Bronchial epithelial cell (primary cell): ENCODE measurements around the gene ATP1B3. TPM values are rescaled to one million over a fixed set of nuclear protein-coding genes. Genes with fewer than 3 reads are reported as not detected.
"Not testable (repeated sequence)": the region's sequence is repeated elsewhere in the genome, so short reads cannot be mapped to it uniquely, and the experiment has no call there.

ENCODE experiments used
- DNase-seq: peaks from one replicate; pipeline ENCODE4 v3.0.0-alpha.2; 2010; ENCODE audit warnings: low read depth
- FAIRE-seq: peaks from 2 replicates; lab custom pipeline; 2011; peaks lifted over from hg19 to GRCh38; lab: Jason Lieb, UNC
- H3K27me3 ChIP-seq: 2 replicates; pipeline ENCODE4 v1.5.1; 2011; ENCODE audit warnings: low read length; ENCODE audit not compliant: control insufficient read depth, insufficient read depth
- H3K36me3 ChIP-seq: 2 replicates; pipeline ENCODE4 v1.5.1; 2011; ENCODE audit warnings: low read length; ENCODE audit not compliant: control insufficient read depth, insufficient read depth
- H3K4me3 ChIP-seq: 2 replicates; pipeline ENCODE4 v1.5.1; 2011; ENCODE audit warnings: mild to moderate bottlenecking, low read depth, low read length, control low read depth
- CTCF ChIP-seq: IDR thresholded peaks from 2 replicates; pipeline ENCODE4 v1.5.1; 2011; ENCODE audit warnings: mild to moderate bottlenecking, moderate library complexity, low read length, control low read depth, inconsistent platforms; ENCODE audit not compliant: insufficient read depth, severe bottlenecking
- total RNA-seq: library from RNA; depleted of rRNA; stranded (reverse); fragments of >200 nt; gene quantifications from 2 replicates; pipeline ENCODE4 v1.2.1, GENCODE V29; 2014

The ATP1B3 gene
- total RNA-seq, 1 donor from 2014 or later = 89.5 TPM

- Histone ChIP-seq H3K27me3 (no peaks in the 10 kb centered on the region), H3K4me3 (no peak overlapping the region), H3K36me3 (peaks cover 2% of the 10 kb centered on the region)
- no peak for TF ChIP-seq CTCF
- FAIRE-seq = no peak
- peak; percentile 50 for DNase-seq
Observed at GRCh38 chr3:141960731-141961130, 84.3 kb downstream of the ATP1B3 start.

GRCh38 chr3:141963301-141963700, 86.9 kb downstream of the ATP1B3 start:
- Histone ChIP-seq H3K36me3 (peaks cover 2% of the 10 kb centered on the region), H3K27me3 (no peaks in the 10 kb centered on the region)

GRCh38 chr3:141965471-141965870, 89.0 kb downstream of the ATP1B3 start:
- Histone ChIP-seq H3K4me3 (no peak overlapping the region), H3K27me3 (no peaks in the 10 kb centered on the region), H3K36me3 (peaks cover 2% of the 10 kb centered on the region)
- TF ChIP-seq CTCF = no peak
- FAIRE-seq (no peak), DNase-seq (no peak)

More at GRCh38 chr3:141963301-141963700, 86.9 kb downstream of the ATP1B3 start:
- DNase-seq (no peak), FAIRE-seq (peak; percentile 83)
- TF ChIP-seq CTCF = no peak
- no peak overlapping the region for H3K4me3 ChIP-seq

- no peak for FAIRE-seq
- Histone ChIP-seq H3K4me3 (no peak overlapping the region), H3K27me3 (no peaks in the 10 kb centered on the region)
Observed at GRCh38 chr3:141969711-141970110, 93.3 kb downstream of the ATP1B3 start.

GRCh38 chr3:141971571-141971970, 95.1 kb downstream of the ATP1B3 start:
- H3K27me3 ChIP-seq = no peaks in the 10 kb centered on the region
- H3K36me3 ChIP-seq = no peaks in the 10 kb centered on the region
- no peak overlapping the region for H3K4me3 ChIP-seq
- no peak for TF ChIP-seq CTCF
- FAIRE-seq = no peak
- DNase-seq = no peak

More at GRCh38 chr3:141969711-141970110, 93.3 kb downstream of the ATP1B3 start:
- DNase-seq = no peak
- TF ChIP-seq CTCF = no peak
- no peaks in the 10 kb centered on the region for H3K36me3 ChIP-seq

- peak; percentile 37 for DNase-seq
- FAIRE-seq = no peak
- H3K4me3 ChIP-seq = no peak overlapping the region
- H3K27me3 ChIP-seq = no peaks in the 10 kb centered on the region
- no peaks in the 10 kb centered on the region for H3K36me3 ChIP-seq
- TF ChIP-seq CTCF = no peak
Observed at GRCh38 chr3:141972399-141972798, 96.0 kb downstream of the ATP1B3 start.

GRCh38 chr3:141974777-141975176, 98.3 kb downstream of the ATP1B3 start:
- H3K4me3 ChIP-seq, DNase-seq, FAIRE-seq, H3K27me3 ChIP-seq, H3K36me3 ChIP-seq: not testable (repeated sequence)
